Measurements from ENCODE around the gene HFM1. TPM values are rescaled to one million over a fixed set of nuclear protein-coding genes. Genes with fewer than 3 reads are reported as not detected.

Gene HFM1
- total RNA-seq, 1 donor from 2014 or later, result 0.29 TPM

GRCh38 chr1:91282695-91283420, 121.8 kb downstream of the HFM1 start:
- Mint-ChIP-seq H3K4me1 (peaks cover 2% of the 10 kb centered on the region), H3K9me3 (no peaks in the 10 kb centered on the region), H3K4me3 (no peak overlapping the region), H3K36me3 (ENCODE audit: low read depth) (no peaks in the 10 kb centered on the region), H3K27me3 (peaks cover 2% of the 10 kb centered on the region), H3K27ac (no peak overlapping the region)
- no peak for DNase-seq
- peak; percentile 45 for ATAC-seq (ENCODE audit: low read depth)
- intact Hi-C loops (cut with micrococcal nuclease), result loop anchor here (1.0 to 10.0 kb wide), 4 partner anchors 120 to 1168 kb away; no protein-coding TSS in a partner anchor
- CTCF ChIA-PET, result interaction anchor here (1.1 to 2.8 kb wide), 3 partner anchors 643 to 649 kb away, joined by 4 to 14 read pairs (median 9); no protein-coding TSS in a partner anchor
- POLR2A ChIA-PET, result no interaction called here
- no peak for TF ChIP-seq CTCF (IDR thresholded peaks at IDR 0.05)

- DNase-seq (no peak), ATAC-seq (ENCODE audit: low read depth) (no peak)
- ChIA-PET POLR2A (no interaction called here), CTCF (interaction anchor here (2.6 kb wide), 1 partner anchor 646 kb away, joined by 9 read pairs; no protein-coding TSS in a partner anchor)
- H3K4me3 Mint-ChIP-seq, result no peak overlapping the region
- intact Hi-C loops (cut with micrococcal nuclease), result loop anchor here (1.0 to 10.0 kb wide), 4 partner anchors 121 to 1167 kb away; no protein-coding TSS in a partner anchor
- H3K27ac Mint-ChIP-seq, result no peak overlapping the region
- H3K27me3 Mint-ChIP-seq, result peaks cover 2% of the 10 kb centered on the region
- no peaks in the 10 kb centered on the region for H3K9me3 Mint-ChIP-seq
- TF ChIP-seq CTCF (IDR thresholded peaks at IDR 0.05), result no peak
- H3K4me1 Mint-ChIP-seq, result peaks cover 2% of the 10 kb centered on the region
- H3K36me3 Mint-ChIP-seq (ENCODE audit: low read depth), result no peaks in the 10 kb centered on the region
Observed at GRCh38 chr1:91281782-91282181, 122.9 kb downstream of the HFM1 start.

GRCh38 chr1:91278754-91279153, 125.9 kb downstream of the HFM1 start:
- CTCF ChIA-PET, result interaction anchor here (0.8 to 1.9 kb wide), 3 partner anchors 650 to 705 kb away, joined by 3 to 7 read pairs (median 3); no protein-coding TSS in a partner anchor

GRCh38 chr1:91273875-91274274, 130.8 kb downstream of the HFM1 start:
- Mint-ChIP-seq H3K4me3 (no peak overlapping the region), H3K36me3 (ENCODE audit: low read depth) (no peaks in the 10 kb centered on the region)
- CTCF ChIA-PET, result no interaction called here

More at GRCh38 chr1:91278754-91279153, 125.9 kb downstream of the HFM1 start:
- Mint-ChIP-seq H3K4me1 (peaks cover 2% of the 10 kb centered on the region), H3K27ac (no peak overlapping the region), H3K36me3 (ENCODE audit: low read depth) (no peaks in the 10 kb centered on the region), H3K27me3 (peaks cover 2% of the 10 kb centered on the region), H3K4me3 (no peak overlapping the region), H3K9me3 (no peaks in the 10 kb centered on the region)
- intact Hi-C loops (cut with micrococcal nuclease), result loop anchor here (1.0 to 2.0 kb wide), 2 partner anchors 558 to 700 kb away; no protein-coding TSS in a partner anchor
- POLR2A ChIA-PET, result no interaction called here
- no peak for DNase-seq
- TF ChIP-seq CTCF (IDR thresholded peaks at IDR 0.05), result no peak
- ATAC-seq (ENCODE audit: low read depth), result no peak

More at GRCh38 chr1:91273875-91274274, 130.8 kb downstream of the HFM1 start:
- no peak for TF ChIP-seq CTCF (IDR thresholded peaks at IDR 0.05)
- H3K9me3 Mint-ChIP-seq, result no peaks in the 10 kb centered on the region
- POLR2A ChIA-PET, result no interaction called here
- no peaks in the 10 kb centered on the region for H3K4me1 Mint-ChIP-seq
- H3K27me3 Mint-ChIP-seq, result no peaks in the 10 kb centered on the region
- intact Hi-C loops (cut with micrococcal nuclease), result no loop called here
- no peak overlapping the region for H3K27ac Mint-ChIP-seq
- ATAC-seq (ENCODE audit: low read depth), result no peak
- no peak for DNase-seq
